Stomach (tissue), 9 donors: ENCODE data around the gene FLRT1. TPM values are rescaled to one million over a fixed set of nuclear protein-coding genes. Genes with fewer than 3 reads are reported as not detected.

Experiments
- DNase-seq, 2 donors: peaks; one replicate each; pipeline versions ENCODE4 v3.0.0 to v3.0.0-alpha.2; 2013 to 2019
- H3K27ac ChIP-seq, 5 donors: fragments of 200-600 bp in 4 of 5; sonication (generic) in 4 of 5; one replicate each; pipeline ENCODE4 v1.5.1; 2013 to 2019; ENCODE audit warnings: mild to moderate bottlenecking in 1 of 5, moderate library complexity in 1 of 5
- H3K27me3 ChIP-seq, 3 donors: fragments of 200-600 bp; sonication (generic); one replicate each; pipeline ENCODE4 v1.5.1; 2017 to 2019; ENCODE audit warnings: mixed run types in 1 of 3
- H3K36me3 ChIP-seq, 4 donors: fragments of 200-600 bp; sonication (generic); 1 replicate in 3 of 4; 2 replicates in 1 of 4; pipeline ENCODE4 v1.5.1; 2016 to 2019
- H3K4me1 ChIP-seq, 4 donors: fragments of 200-600 bp; sonication (generic); one replicate each; pipeline ENCODE4 v1.5.1; 2016 to 2019
- H3K4me3 ChIP-seq, 4 donors: fragments of 200-600 bp; sonication (generic) in 3 of 4; one replicate each; pipeline ENCODE4 v1.5.1; 2016 to 2019; ENCODE audit warnings: mild to moderate bottlenecking in 1 of 4
- H3K9me3 ChIP-seq, 4 donors: fragments of 200-600 bp; sonication (generic); one replicate each; pipeline ENCODE4 v1.5.1; 2016 to 2019
- EP300 ChIP-seq: sonication (generic); formaldehyde crosslinking; IDR thresholded peaks from one replicate; pipeline ENCODE4 v1.6.1; 2017; ENCODE audit warnings: antibody characterized with exemption
- POLR2A ChIP-seq, 4 donors: fragments of 450-650 bp; IDR thresholded peaks; one replicate each; pipeline ENCODE4 v1.6.1; 2016; ENCODE audit warnings: antibody characterized with exemption in 4 of 4, control low read depth in 2 of 4, mild to moderate bottlenecking in 1 of 4, moderate library complexity in 1 of 4
- POLR2AphosphoS5 ChIP-seq, 3 donors: sonication (generic); formaldehyde crosslinking; IDR thresholded peaks; one replicate each; pipeline ENCODE4 v1.6.1; 2016; ENCODE audit warnings: antibody characterized with exemption in 3 of 3
- WGBS, 5 donors: extraction: QIAGEN DNeasy Blood & Tissue Kit in 3 of 5; methylation state at CpG; one replicate each; pipeline versions ENCODE4 v1.1.5 to v1.1.7; 2013 to 2018; 5-methylcytosine and 5-hydroxymethylcytosine counted together
- intact Hi-C: fragments of 100-400 bp; cut with DNase I; formaldehyde crosslinking; loops from one replicate; pipeline ENCODE4 v1.15.1; 2023; ENCODE audit warnings: low total_unique reads
- polyA plus RNA-seq, 3 donors: library from polyadenylated mRNA; stranded (reverse); fragments of 200-250 nt; gene quantifications; one replicate each; pipeline ENCODE4 v1.2.3, GENCODE V29; 2013
- total RNA-seq, 5 donors: library from RNA; depleted of rRNA; stranded (reverse); fragments of >200 nt; gene quantifications; one replicate each; pipeline versions ENCODE4 v1.1.0 to v1.2.3, GENCODE V29; 2014 to 2016
- TF ChIP-seq, protein P1 (sequence below), 7 experiments: fragments of 450-650 bp in 4 of 7; fragments of 200-600 bp in 3 of 7; sonication (generic) in 3 of 7; IDR thresholded peaks; one replicate each; pipeline ENCODE4 v1.5.1; 2016 to 2019; ENCODE audit warnings: antibody characterized with exemption in 7 of 7, control low read depth in 2 of 7, mild to moderate bottlenecking in 1 of 7
- donor health status: healthy with polysubstance abuse.
- donor health status: Bipolar disorder and iron deficiency.
- donor health status: healthy.

FLRT1 gene
- total and polyA plus RNA-seq, 8 donors, result 0.12 to 1.3 (median 0.51) TPM; not detected in 4

- TF ChIP-seq EP300 (no peak), POLR2AphosphoS5 (IDR thresholded peaks at IDR 0.05) (no peak), POLR2A (IDR thresholded peaks at IDR 0.05) (no peak)
- TF ChIP-seq, protein P1, sequence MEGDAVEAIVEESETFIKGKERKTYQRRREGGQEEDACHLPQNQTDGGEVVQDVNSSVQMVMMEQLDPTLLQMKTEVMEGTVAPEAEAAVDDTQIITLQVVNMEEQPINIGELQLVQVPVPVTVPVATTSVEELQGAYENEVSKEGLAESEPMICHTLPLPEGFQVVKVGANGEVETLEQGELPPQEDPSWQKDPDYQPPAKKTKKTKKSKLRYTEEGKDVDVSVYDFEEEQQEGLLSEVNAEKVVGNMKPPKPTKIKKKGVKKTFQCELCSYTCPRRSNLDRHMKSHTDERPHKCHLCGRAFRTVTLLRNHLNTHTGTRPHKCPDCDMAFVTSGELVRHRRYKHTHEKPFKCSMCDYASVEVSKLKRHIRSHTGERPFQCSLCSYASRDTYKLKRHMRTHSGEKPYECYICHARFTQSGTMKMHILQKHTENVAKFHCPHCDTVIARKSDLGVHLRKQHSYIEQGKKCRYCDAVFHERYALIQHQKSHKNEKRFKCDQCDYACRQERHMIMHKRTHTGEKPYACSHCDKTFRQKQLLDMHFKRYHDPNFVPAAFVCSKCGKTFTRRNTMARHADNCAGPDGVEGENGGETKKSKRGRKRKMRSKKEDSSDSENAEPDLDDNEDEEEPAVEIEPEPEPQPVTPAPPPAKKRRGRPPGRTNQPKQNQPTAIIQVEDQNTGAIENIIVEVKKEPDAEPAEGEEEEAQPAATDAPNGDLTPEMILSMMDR (IDR thresholded peaks at IDR 0.05), result no peak
- no peak overlapping the region for H3K27ac ChIP-seq
- intact Hi-C loops, result no loop called here
- H3K36me3 ChIP-seq, result no peaks in the 10 kb centered on the region
- H3K4me1 ChIP-seq, result peaks cover 0 to 10% (median 0%) of the 10 kb centered on the region in 4 donors
- H3K27me3 ChIP-seq, result peaks cover 0 to 5% (median 0%) of the 10 kb centered on the region in 3 donors
- 75 to 80% (median 78%) methylated on average over 14 to 23 of the region's 23 CpGs for WGBS, 5 donors
- no peak overlapping the region for H3K4me3 ChIP-seq
- H3K9me3 ChIP-seq, result no peaks in the 10 kb centered on the region
- DNase-seq, result no peak
These were observed 33.9 kb downstream of the FLRT1 start for GRCh38 chr11:64069401-64070313.

DNA sequence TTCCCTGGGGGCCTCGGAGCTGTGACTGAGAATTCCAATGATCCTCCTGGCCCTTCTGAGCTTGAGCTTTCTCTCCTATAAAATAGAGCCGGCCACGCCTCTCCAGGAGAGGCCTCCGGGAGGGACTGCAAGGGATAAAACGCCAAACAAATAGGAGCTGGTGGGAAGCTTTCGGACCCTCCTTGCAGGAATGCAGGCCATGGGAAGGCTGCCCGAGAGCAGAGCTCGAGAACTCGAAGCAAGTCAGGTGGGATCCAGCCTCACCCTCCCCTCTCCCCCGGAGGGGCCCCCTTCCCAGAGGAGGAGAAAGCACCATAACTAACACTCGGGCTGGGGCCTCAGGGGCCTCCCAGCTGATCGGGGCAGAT, 34.6 kb downstream of the FLRT1 start:
- intact Hi-C loops, result no loop called here
- no peak overlapping the region for H3K4me3 ChIP-seq
- no peak for TF ChIP-seq EP300
- no peak for TF ChIP-seq POLR2AphosphoS5 (IDR thresholded peaks at IDR 0.05)
- TF ChIP-seq POLR2A (IDR thresholded peaks at IDR 0.05), result no peak
- TF ChIP-seq, protein P1 (IDR thresholded peaks at IDR 0.05), result no peak
- DNase-seq, result peak in 1 of 2 donors; percentile 53
- H3K9me3 ChIP-seq, result no peaks in the 10 kb centered on the region
- 72 to 80% (median 77%) methylated on average over 12 of the region's 12 CpGs for WGBS, 5 donors
- no peaks in the 10 kb centered on the region for H3K27me3 ChIP-seq
- H3K4me1 ChIP-seq, result peaks cover 0 to 10% (median 0%) of the 10 kb centered on the region in 4 donors
- no peak overlapping the region for H3K27ac ChIP-seq
- H3K36me3 ChIP-seq, result no peaks in the 10 kb centered on the region

DNA sequence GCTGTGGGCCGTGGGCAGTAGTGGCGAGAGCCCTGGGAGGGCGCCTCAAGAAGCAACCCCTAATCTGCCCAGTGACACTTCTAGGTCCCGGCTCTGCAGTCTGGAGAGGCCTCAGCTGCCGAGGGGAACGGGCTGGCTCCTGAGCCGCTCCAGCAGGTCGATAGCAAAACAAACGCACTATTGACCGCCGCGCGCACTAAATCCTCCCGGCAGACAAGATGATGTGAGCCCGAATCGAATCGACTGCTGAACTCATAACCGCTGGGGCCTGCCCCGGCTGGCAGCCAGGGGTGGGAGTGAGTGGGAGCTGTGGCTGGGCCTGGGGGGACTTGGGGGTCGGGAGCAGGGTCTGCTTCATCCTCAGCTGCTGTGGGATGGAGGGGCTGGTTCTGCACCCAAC, 36.1 kb downstream of the FLRT1 start:
- DNase-seq, result peak in 1 of 2 donors; percentile 56
- H3K27ac ChIP-seq, result no peak overlapping the region
- H3K4me3 ChIP-seq, result no peak overlapping the region
- H3K4me1 ChIP-seq, result peaks cover 0 to 10% (median 0%) of the 10 kb centered on the region in 4 donors
- H3K27me3 ChIP-seq, result no peaks in the 10 kb centered on the region
- H3K9me3 ChIP-seq, result no peaks in the 10 kb centered on the region
- 78 to 88% (median 85%) methylated on average over 19 to 20 of the region's 20 CpGs for WGBS, 5 donors
- H3K36me3 ChIP-seq, result no peaks in the 10 kb centered on the region
- intact Hi-C loops, result no loop called here
- no peak for TF ChIP-seq POLR2AphosphoS5 (IDR thresholded peaks at IDR 0.05)
- no peak for TF ChIP-seq POLR2A (IDR thresholded peaks at IDR 0.05)
- TF ChIP-seq EP300, result no peak
- TF ChIP-seq, protein P1 (IDR thresholded peaks at IDR 0.05), result no peak

DNA sequence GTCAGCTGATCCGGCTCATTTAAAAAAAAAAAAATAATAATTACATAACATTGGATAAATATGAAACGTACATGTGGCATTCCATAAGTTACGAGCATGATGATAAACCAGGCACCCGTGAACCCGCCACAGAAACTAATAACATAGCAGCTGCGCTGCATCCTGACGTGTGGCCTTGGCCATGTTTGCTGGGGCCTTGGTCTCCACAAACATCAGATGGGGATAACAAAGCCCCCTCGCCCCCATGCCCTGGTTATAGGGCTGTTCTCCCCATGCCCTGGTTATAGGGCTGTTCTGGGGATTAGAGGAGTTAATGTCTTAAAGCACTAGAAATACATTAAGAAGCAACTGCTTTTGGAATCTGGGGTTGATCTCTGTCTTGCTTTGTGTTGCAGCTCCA, 36.7 kb downstream of the FLRT1 start:
- no peak for DNase-seq
- no peak overlapping the region for H3K4me3 ChIP-seq
- WGBS, 5 donors, result 78 to 84% (median 83%) methylated on average over 8 of the region's 8 CpGs
- H3K9me3 ChIP-seq, result no peaks in the 10 kb centered on the region
- no peaks in the 10 kb centered on the region for H3K27me3 ChIP-seq
- intact Hi-C loops, result no loop called here
- no peak overlapping the region for H3K27ac ChIP-seq
- H3K4me1 ChIP-seq, result peaks cover 0 to 10% (median 0%) of the 10 kb centered on the region in 4 donors
- no peaks in the 10 kb centered on the region for H3K36me3 ChIP-seq
- TF ChIP-seq POLR2A (IDR thresholded peaks at IDR 0.05) (no peak), POLR2AphosphoS5 (IDR thresholded peaks at IDR 0.05) (no peak), EP300 (no peak)
- TF ChIP-seq, protein P1 (IDR thresholded peaks at IDR 0.05), result no peak
